ENCODE measurements around the gene GNAI2. TPM values are rescaled to one million over a fixed set of nuclear protein-coding genes. Genes with fewer than 3 reads are reported as not detected.
A peak's percentile ranks its signal among the peaks of the same experiment; 100 is the strongest.
"Not testable (repeated sequence)": the region's sequence is repeated elsewhere in the genome, so short reads cannot be mapped to it uniquely, and the experiment has no call there.

The GNAI2 gene
- total RNA-seq, 1 donor from 2014 or later = 176 TPM

- H3K27me3 Mint-ChIP-seq (ENCODE audit: low read depth) = no peaks in the 10 kb centered on the region
- H3K9me3 Mint-ChIP-seq = no peaks in the 10 kb centered on the region
- no peaks in the 10 kb centered on the region for H3K36me3 Mint-ChIP-seq (ENCODE audit: low read depth)
- H3K27ac Mint-ChIP-seq (ENCODE audit: unreplicated experiment) = peak overlapping the region; percentile 27
- DNase-seq (ENCODE audit: low read depth, low spot score) = no peak
- H3K4me1 Mint-ChIP-seq = peaks cover 75% of the 10 kb centered on the region
- H3K4me3 Mint-ChIP-seq = peak overlapping the region; percentile 62
- no peak for TF ChIP-seq CTCF (conservative IDR thresholded peaks at IDR 0.05)
Observed at GRCh38 chr3:50243543-50243895, 7.5 kb downstream of the GNAI2 start.

- not testable (repeated sequence) for DNase-seq (ENCODE audit: low read depth, low spot score); H3K9me3 Mint-ChIP-seq; H3K36me3 Mint-ChIP-seq (ENCODE audit: low read depth); H3K27me3 Mint-ChIP-seq (ENCODE audit: low read depth)
- H3K4me3 Mint-ChIP-seq = peak overlapping the region; percentile 80
- H3K4me1 Mint-ChIP-seq = peaks cover 63% of the 10 kb centered on the region
- peak overlapping the region; percentile 81 for H3K27ac Mint-ChIP-seq (ENCODE audit: unreplicated experiment)
Observed at GRCh38 chr3:50244813-50245212, 8.8 kb downstream of the GNAI2 start.

GRCh38 chr3:50245251-50245745 lies 9.3 kb downstream of the GNAI2 start:
- no peaks in the 10 kb centered on the region for H3K27me3 Mint-ChIP-seq (ENCODE audit: low read depth)
- peaks cover 58% of the 10 kb centered on the region for H3K4me1 Mint-ChIP-seq
- no peak for DNase-seq (ENCODE audit: low read depth, low spot score)
- H3K4me3 Mint-ChIP-seq = peak overlapping the region; percentile 77
- peak overlapping the region; percentile 81 for H3K27ac Mint-ChIP-seq (ENCODE audit: unreplicated experiment)
- H3K36me3 Mint-ChIP-seq (ENCODE audit: low read depth) = no peaks in the 10 kb centered on the region
- no peaks in the 10 kb centered on the region for H3K9me3 Mint-ChIP-seq
- no peak for TF ChIP-seq CTCF (conservative IDR thresholded peaks at IDR 0.05)

GRCh38 chr3:50245831-50246516 lies 10.0 kb downstream of the GNAI2 start:
- Mint-ChIP-seq H3K27me3 (ENCODE audit: low read depth) (no peaks in the 10 kb centered on the region), H3K36me3 (ENCODE audit: low read depth) (no peaks in the 10 kb centered on the region), H3K4me3 (peak overlapping the region; percentile 77), H3K9me3 (no peaks in the 10 kb centered on the region), H3K4me1 (peaks cover 55% of the 10 kb centered on the region), H3K27ac (ENCODE audit: unreplicated experiment) (peak overlapping the region; percentile 57)
- TF ChIP-seq CTCF (conservative IDR thresholded peaks at IDR 0.05) = peak; percentile 100
- DNase-seq (ENCODE audit: low read depth, low spot score) = peak; percentile 98

GRCh38 chr3:50246517-50246954 lies 10.5 kb downstream of the GNAI2 start:
- peak; percentile 8 for TF ChIP-seq CTCF (conservative IDR thresholded peaks at IDR 0.05)
- no peaks in the 10 kb centered on the region for H3K36me3 Mint-ChIP-seq (ENCODE audit: low read depth)
- H3K4me3 Mint-ChIP-seq = peak overlapping the region; percentile 77
- DNase-seq (ENCODE audit: low read depth, low spot score) = no peak
- peaks cover 50% of the 10 kb centered on the region for H3K4me1 Mint-ChIP-seq
- H3K27me3 Mint-ChIP-seq (ENCODE audit: low read depth) = no peaks in the 10 kb centered on the region
- H3K27ac Mint-ChIP-seq (ENCODE audit: unreplicated experiment) = peak overlapping the region; percentile 71
- no peaks in the 10 kb centered on the region for H3K9me3 Mint-ChIP-seq

- DNase-seq (ENCODE audit: low read depth, low spot score) = no peak
- H3K9me3 Mint-ChIP-seq = no peaks in the 10 kb centered on the region
- no peaks in the 10 kb centered on the region for H3K27me3 Mint-ChIP-seq (ENCODE audit: low read depth)
- H3K36me3 Mint-ChIP-seq (ENCODE audit: low read depth) = no peaks in the 10 kb centered on the region
- H3K27ac Mint-ChIP-seq (ENCODE audit: unreplicated experiment) = peak overlapping the region; percentile 52
- no peak overlapping the region for H3K4me3 Mint-ChIP-seq
- TF ChIP-seq CTCF (conservative IDR thresholded peaks at IDR 0.05) = no peak
- peaks cover 39% of the 10 kb centered on the region for H3K4me1 Mint-ChIP-seq
Observed at GRCh38 chr3:50248387-50248786, 12.4 kb downstream of the GNAI2 start.

Data from neural crest cell (in vitro differentiated cells).